Trophoblast cell (in vitro differentiated cells and primary cell): ENCODE measurements around the gene ADGRG3.

Experiments used
- DNase-seq, 2 donors: peaks; one replicate each; pipeline ENCODE4 v3.0.0-alpha.2; 2016
- H2AFZ ChIP-seq: 2 replicates; pipeline ENCODE4 v1.6.1; 2013; ENCODE audit warnings: low read length, moderate library complexity, mild to moderate bottlenecking; ENCODE audit not compliant: insufficient read depth, poor library complexity
- H2AK5ac ChIP-seq: 2 replicates; pipeline ENCODE4 v1.6.1; 2013; ENCODE audit warnings: mild to moderate bottlenecking, low read length
- H2BK120ac ChIP-seq: 2 replicates; pipeline ENCODE4 v1.6.1; 2013; ENCODE audit warnings: low read length, mild to moderate bottlenecking, moderate library complexity; ENCODE audit not compliant: insufficient read depth, poor library complexity
- H2BK12ac ChIP-seq: 2 replicates; pipeline ENCODE4 v1.6.1; 2013; ENCODE audit warnings: mild to moderate bottlenecking, low read length, moderate library complexity
- H2BK5ac ChIP-seq: 2 replicates; pipeline ENCODE4 v1.6.1; 2013; ENCODE audit warnings: low read length, low read depth, moderate library complexity, mild to moderate bottlenecking; ENCODE audit not compliant: poor library complexity
- H3K14ac ChIP-seq: 2 replicates; pipeline ENCODE4 v1.6.1; 2013; ENCODE audit warnings: mild to moderate bottlenecking, low read length
- H3K18ac ChIP-seq: 2 replicates; pipeline ENCODE4 v1.6.1; 2013; ENCODE audit warnings: mild to moderate bottlenecking, low read length
- H3K23ac ChIP-seq: 2 replicates; pipeline ENCODE4 v1.6.1; 2013; ENCODE audit warnings: low read length
- H3K27ac ChIP-seq: 2 replicates; pipeline ENCODE4 v1.5.1; 2013; ENCODE audit warnings: low read depth, mild to moderate bottlenecking, inconsistent platforms, low read length, moderate library complexity
- H3K27me3 ChIP-seq: 2 replicates; pipeline ENCODE4 v1.6.1; 2013; ENCODE audit warnings: inconsistent platforms, mild to moderate bottlenecking, low read length, moderate library complexity; ENCODE audit not compliant: insufficient read depth
- H3K36me3 ChIP-seq, 2 experiments: 1 replicate in 1 of 2; 2 replicates in 1 of 2; pipeline ENCODE4 v1.6.1; 2013; ENCODE audit warnings: low read length in 2 of 2, mild to moderate bottlenecking in 2 of 2, moderate library complexity in 1 of 2; ENCODE audit not compliant: insufficient read depth in 2 of 2, control insufficient read depth in 1 of 2
- H3K4ac ChIP-seq: 2 replicates; pipeline ENCODE4 v1.6.1; 2013; ENCODE audit warnings: low read depth, mild to moderate bottlenecking, low read length, moderate library complexity
- H3K4me1 ChIP-seq, 2 experiments: 1 replicate in 1 of 2; 2 replicates in 1 of 2; pipeline ENCODE4 v1.6.1; 2013; ENCODE audit warnings: low read length in 2 of 2, mild to moderate bottlenecking in 2 of 2, moderate library complexity in 1 of 2; ENCODE audit not compliant: insufficient read depth in 2 of 2, control insufficient read depth in 1 of 2
- H3K4me2 ChIP-seq: 2 replicates; pipeline ENCODE4 v1.6.1; 2013; ENCODE audit warnings: inconsistent platforms, mild to moderate bottlenecking, low read length, moderate library complexity
- H3K4me3 ChIP-seq: 2 replicates; pipeline ENCODE4 v1.5.1; 2013; ENCODE audit warnings: mild to moderate bottlenecking, low read depth, low read length, inconsistent platforms
- H3K79me1 ChIP-seq: one replicate; pipeline ENCODE4 v1.6.1; 2013; ENCODE audit warnings: low read length
- H3K79me2 ChIP-seq: 2 replicates; pipeline ENCODE4 v1.6.1; 2013; ENCODE audit warnings: low read length, mild to moderate bottlenecking; ENCODE audit not compliant: control insufficient read depth, insufficient read depth, poor library complexity
- H3K9ac ChIP-seq: 2 replicates; pipeline ENCODE4 v1.6.1; 2013; ENCODE audit warnings: mild to moderate bottlenecking, low read length
- H3K9me3 ChIP-seq: 2 replicates; pipeline ENCODE4 v1.6.1; 2013; ENCODE audit warnings: low read depth, mild to moderate bottlenecking, control low read depth, inconsistent platforms, low read length; ENCODE audit not compliant: insufficient read depth
- H4K12ac ChIP-seq: 2 replicates; pipeline ENCODE4 v1.6.1; 2013; ENCODE audit warnings: low read depth, mild to moderate bottlenecking, low read length, moderate library complexity
- H4K8ac ChIP-seq: 2 replicates; pipeline ENCODE4 v1.6.1; 2013; ENCODE audit warnings: low read depth, mild to moderate bottlenecking, low read length, moderate library complexity
- H4K91ac ChIP-seq: one replicate; pipeline ENCODE4 v1.6.1; 2013; ENCODE audit warnings: low read depth, mild to moderate bottlenecking, low read length, moderate library complexity
- WGBS: extraction: QIAGEN DNeasy Blood & Tissue Kit; methylation state at CpG from one replicate; pipeline ENCODE4 v1.1.7; 2013; ENCODE audit warnings: missing lambda C conversion rate; ENCODE audit not compliant: insufficient read length, insufficient coverage; ENCODE audit errors: extremely low coverage; 5-methylcytosine and 5-hydroxymethylcytosine counted together

ADGRG3 gene

GRCh38 chr16:57725554-57725953 is 57.4 kb downstream of the ADGRG3 start:
- no peaks in the 10 kb centered on the region for H3K79me2 ChIP-seq
- H4K12ac ChIP-seq: no peak overlapping the region
- H2BK5ac ChIP-seq: no peak overlapping the region
- H3K4ac ChIP-seq: no peak overlapping the region
- no peak overlapping the region for H4K91ac ChIP-seq
- H3K18ac ChIP-seq: no peak overlapping the region
- H4K8ac ChIP-seq: no peak overlapping the region
- H3K36me3 ChIP-seq: no peaks in the 10 kb centered on the region
- H3K14ac ChIP-seq: no peak overlapping the region
- no peak overlapping the region for H3K9ac ChIP-seq
- H2AK5ac ChIP-seq: no peak overlapping the region
- no peak overlapping the region for H3K23ac ChIP-seq
- H3K27me3 ChIP-seq: no peaks in the 10 kb centered on the region
- H2BK12ac ChIP-seq: no peak overlapping the region
- no CpG with 5 or more reads among the region's 5 CpGs for WGBS
- H3K4me1 ChIP-seq: no peaks in the 10 kb centered on the region
- no peak for DNase-seq
- no peak overlapping the region for H3K4me2 ChIP-seq
- H2BK120ac ChIP-seq: no peak overlapping the region
- H3K27ac ChIP-seq: no peak overlapping the region
- no peaks in the 10 kb centered on the region for H3K79me1 ChIP-seq
- H3K9me3 ChIP-seq: peaks cover 2% of the 10 kb centered on the region
- H2AFZ ChIP-seq: no peak overlapping the region
- no peak overlapping the region for H3K4me3 ChIP-seq

- no CpG with 5 or more reads among the region's 30 CpGs for WGBS
- no peaks in the 10 kb centered on the region for H3K79me1 ChIP-seq
- H3K4me2 ChIP-seq: no peak overlapping the region
These were observed 57.9 kb downstream of the ADGRG3 start for GRCh38 chr16:57725976-57726375.

GRCh38 chr16:57726433-57726947 is 58.4 kb downstream of the ADGRG3 start:
- Histone ChIP-seq H2AK5ac (no peak overlapping the region), H3K4ac (no peak overlapping the region), H2AFZ (no peak overlapping the region), H3K36me3 (no peaks in the 10 kb centered on the region), H3K4me1 (no peaks in the 10 kb centered on the region), H3K9me3 (peaks cover 4% of the 10 kb centered on the region), H4K91ac (no peak overlapping the region), H3K23ac (no peak overlapping the region), H2BK5ac (no peak overlapping the region), H3K9ac (no peak overlapping the region), H3K79me1 (no peaks in the 10 kb centered on the region), H4K12ac (no peak overlapping the region), H3K4me3 (no peak overlapping the region), H3K14ac (no peak overlapping the region), H3K79me2 (no peaks in the 10 kb centered on the region), H3K27ac (no peak overlapping the region), H2BK120ac (no peak overlapping the region), H3K4me2 (no peak overlapping the region), H3K27me3 (no peaks in the 10 kb centered on the region), H3K18ac (no peak overlapping the region), H2BK12ac (no peak overlapping the region), H4K8ac (no peak overlapping the region)
- no CpG with 5 or more reads among the region's 7 CpGs for WGBS
- no peak for DNase-seq

More at GRCh38 chr16:57725976-57726375, 57.9 kb downstream of the ADGRG3 start:
- no peaks in the 10 kb centered on the region for H3K36me3 ChIP-seq
- no peak overlapping the region for H3K9ac ChIP-seq
- no peaks in the 10 kb centered on the region for H3K27me3 ChIP-seq
- H4K8ac ChIP-seq: no peak overlapping the region
- no peak overlapping the region for H3K27ac ChIP-seq
- no peak overlapping the region for H2BK120ac ChIP-seq
- H3K4ac ChIP-seq: no peak overlapping the region
- H4K91ac ChIP-seq: no peak overlapping the region
- no peak overlapping the region for H4K12ac ChIP-seq
- no peak overlapping the region for H2AFZ ChIP-seq
- H3K4me3 ChIP-seq: no peak overlapping the region
- H3K9me3 ChIP-seq: peaks cover 4% of the 10 kb centered on the region
- no peaks in the 10 kb centered on the region for H3K4me1 ChIP-seq
- no peak overlapping the region for H3K23ac ChIP-seq
- H2BK5ac ChIP-seq: no peak overlapping the region
- no peak overlapping the region for H3K18ac ChIP-seq
- no peak for DNase-seq
- no peak overlapping the region for H2AK5ac ChIP-seq
- H2BK12ac ChIP-seq: no peak overlapping the region
- no peaks in the 10 kb centered on the region for H3K79me2 ChIP-seq
- H3K14ac ChIP-seq: no peak overlapping the region

DNA sequence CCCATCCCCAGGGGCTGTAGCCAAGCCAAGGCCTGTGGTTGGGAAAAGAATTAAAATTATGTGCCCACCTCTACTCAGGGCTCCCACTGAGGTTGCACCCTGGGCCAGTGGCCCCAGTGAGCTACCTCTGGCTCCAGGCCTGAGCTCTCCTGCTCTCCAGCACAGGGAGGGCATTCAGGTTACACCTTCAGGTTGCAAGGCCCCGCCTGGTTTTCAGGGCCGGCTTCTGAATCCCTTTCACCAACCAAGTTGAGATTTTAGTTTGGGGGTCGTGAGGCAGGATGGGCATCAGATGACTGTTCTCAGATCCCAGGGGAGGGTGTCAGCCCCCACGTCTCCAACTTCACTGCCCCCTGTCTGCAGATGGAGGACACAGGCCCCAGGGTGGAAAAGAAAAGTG is 59.5 kb downstream of the ADGRG3 start:
- no CpG with 5 or more reads among the region's 4 CpGs for WGBS
- Histone ChIP-seq H4K8ac (no peak overlapping the region), H4K12ac (no peak overlapping the region), H2AK5ac (no peak overlapping the region), H3K23ac (no peak overlapping the region), H3K27ac (no peak overlapping the region), H3K9ac (no peak overlapping the region), H3K4ac (no peak overlapping the region), H3K27me3 (no peaks in the 10 kb centered on the region), H3K79me2 (no peaks in the 10 kb centered on the region), H3K18ac (no peak overlapping the region), H3K4me1 (no peaks in the 10 kb centered on the region), H3K4me2 (no peak overlapping the region), H2BK5ac (no peak overlapping the region), H3K79me1 (no peaks in the 10 kb centered on the region), H2BK12ac (no peak overlapping the region), H3K36me3 (no peaks in the 10 kb centered on the region), H4K91ac (no peak overlapping the region), H2AFZ (no peak overlapping the region), H2BK120ac (no peak overlapping the region), H3K9me3 (peaks cover 4% of the 10 kb centered on the region), H3K14ac (no peak overlapping the region), H3K4me3 (no peak overlapping the region)
- DNase-seq: no peak
